Nucleus accumbens (tissue), 56 donors: ENCODE data around the gene XXYLT1.

Experiments used
- DNase-seq, 56 donors: peaks; one replicate each; lab custom pipeline; 2025; lab: John Stamatoyannopoulos, UW

XXYLT1 gene

GRCh38 chr3:195212033-195212748 is 58.8 kb downstream of the XXYLT1 start:
- DNase-seq, result no peak

GRCh38 chr3:195210266-195210973 is 60.5 kb downstream of the XXYLT1 start:
- peak in 1 of 56 donors; percentile 28 for DNase-seq

GRCh38 chr3:195209847-195210265 is 61.1 kb downstream of the XXYLT1 start:
- peak in 2 of 56 donors; percentile 28 to 39 for DNase-seq

- no peak for DNase-seq
These were observed 61.7 kb downstream of the XXYLT1 start for GRCh38 chr3:195209083-195209846.

- no peak for DNase-seq
These were observed 62.3 kb downstream of the XXYLT1 start for GRCh38 chr3:195208631-195209030.

GRCh38 chr3:195208183-195208582 is 62.8 kb downstream of the XXYLT1 start:
- DNase-seq, result no peak

- no peak for DNase-seq
These were observed 63.2 kb downstream of the XXYLT1 start for GRCh38 chr3:195207731-195208130.

GRCh38 chr3:195207056-195207455 is 63.9 kb downstream of the XXYLT1 start:
- no peak for DNase-seq

GRCh38 chr3:195204360-195205163 is 66.4 kb downstream of the XXYLT1 start:
- DNase-seq, result peak in 2 of 56 donors; percentile 13 to 31

- DNase-seq, result peak in 1 of 56 donors; percentile 20
These were observed 67.4 kb downstream of the XXYLT1 start for GRCh38 chr3:195203606-195204005.

GRCh38 chr3:195201295-195201694 is 69.7 kb downstream of the XXYLT1 start:
- no peak for DNase-seq

GRCh38 chr3:195200010-195200822 is 70.7 kb downstream of the XXYLT1 start:
- DNase-seq, result no peak

GRCh38 chr3:195198426-195199346 is 72.3 kb downstream of the XXYLT1 start:
- DNase-seq, result no peak

GRCh38 chr3:195197765-195198425 is 73.1 kb downstream of the XXYLT1 start:
- no peak for DNase-seq

- peak in 2 of 56 donors; percentile 11 to 15 for DNase-seq
These were observed 74.7 kb downstream of the XXYLT1 start for GRCh38 chr3:195196266-195196665.

GRCh38 chr3:195195321-195196209 is 75.4 kb downstream of the XXYLT1 start:
- DNase-seq, result peak in 48 of 56 donors; percentile 24 to 83 (median 58)
